GM10266 (cell line): ENCODE data around the gene LSM5.

ENCODE experiments used
- DNase-seq: peaks from one replicate; pipeline ENCODE4 v3.0.0; 2012; ENCODE audit errors: extremely low spot score
- TF ChIP-seq, protein P1 (sequence below): IDR thresholded peaks from 2 replicates; pipeline ENCODE4 v1.5.1; 2012; ENCODE audit warnings: mild to moderate bottlenecking, low read depth; ENCODE audit not compliant: control insufficient read depth, insufficient read depth; ENCODE audit errors: missing control alignments

Gene LSM5

DNA sequence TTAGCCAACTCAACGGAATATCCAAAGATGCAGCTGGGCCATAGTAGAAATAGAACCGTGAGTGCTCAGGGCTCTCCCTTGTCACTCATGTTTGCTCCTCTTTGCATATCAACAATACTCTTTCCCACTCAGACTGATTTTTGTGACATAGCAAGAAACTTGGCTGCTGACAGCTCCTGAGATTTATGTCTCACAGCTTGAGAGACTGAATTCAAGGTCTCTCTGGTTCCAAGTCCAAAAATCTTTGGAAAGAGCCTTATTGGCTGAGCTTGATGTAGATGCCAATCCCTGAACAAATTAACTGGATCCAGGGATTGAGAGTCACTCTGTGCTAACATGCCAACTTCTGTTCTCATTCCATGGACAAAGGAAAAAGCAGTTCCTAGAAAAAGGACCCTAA is 30.4 kb downstream of the LSM5 start:
- DNase-seq, result no peak
- TF ChIP-seq, protein P1, sequence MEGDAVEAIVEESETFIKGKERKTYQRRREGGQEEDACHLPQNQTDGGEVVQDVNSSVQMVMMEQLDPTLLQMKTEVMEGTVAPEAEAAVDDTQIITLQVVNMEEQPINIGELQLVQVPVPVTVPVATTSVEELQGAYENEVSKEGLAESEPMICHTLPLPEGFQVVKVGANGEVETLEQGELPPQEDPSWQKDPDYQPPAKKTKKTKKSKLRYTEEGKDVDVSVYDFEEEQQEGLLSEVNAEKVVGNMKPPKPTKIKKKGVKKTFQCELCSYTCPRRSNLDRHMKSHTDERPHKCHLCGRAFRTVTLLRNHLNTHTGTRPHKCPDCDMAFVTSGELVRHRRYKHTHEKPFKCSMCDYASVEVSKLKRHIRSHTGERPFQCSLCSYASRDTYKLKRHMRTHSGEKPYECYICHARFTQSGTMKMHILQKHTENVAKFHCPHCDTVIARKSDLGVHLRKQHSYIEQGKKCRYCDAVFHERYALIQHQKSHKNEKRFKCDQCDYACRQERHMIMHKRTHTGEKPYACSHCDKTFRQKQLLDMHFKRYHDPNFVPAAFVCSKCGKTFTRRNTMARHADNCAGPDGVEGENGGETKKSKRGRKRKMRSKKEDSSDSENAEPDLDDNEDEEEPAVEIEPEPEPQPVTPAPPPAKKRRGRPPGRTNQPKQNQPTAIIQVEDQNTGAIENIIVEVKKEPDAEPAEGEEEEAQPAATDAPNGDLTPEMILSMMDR, result no peak

DNA sequence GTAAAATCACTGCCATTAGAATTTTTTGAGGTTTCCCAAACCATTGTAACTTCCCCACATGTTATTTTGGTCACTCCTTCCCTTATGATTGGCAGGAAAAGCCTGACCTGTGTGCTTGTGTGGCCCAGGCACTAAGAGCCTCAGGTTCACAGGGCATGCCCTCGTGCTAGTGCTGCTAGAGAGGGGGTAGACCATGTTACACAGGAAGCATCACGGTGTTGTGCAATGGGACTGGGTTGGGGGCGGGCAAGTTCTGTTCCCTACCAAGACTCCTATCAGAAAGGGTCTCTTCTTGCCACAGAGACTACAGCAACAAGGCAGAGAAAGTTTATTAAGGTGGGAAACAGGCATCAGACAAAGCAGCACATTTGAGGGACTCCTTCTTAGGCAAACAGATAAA is 32.2 kb downstream of the LSM5 start:
- DNase-seq, result no peak
- TF ChIP-seq, protein P1, result no peak

DNA sequence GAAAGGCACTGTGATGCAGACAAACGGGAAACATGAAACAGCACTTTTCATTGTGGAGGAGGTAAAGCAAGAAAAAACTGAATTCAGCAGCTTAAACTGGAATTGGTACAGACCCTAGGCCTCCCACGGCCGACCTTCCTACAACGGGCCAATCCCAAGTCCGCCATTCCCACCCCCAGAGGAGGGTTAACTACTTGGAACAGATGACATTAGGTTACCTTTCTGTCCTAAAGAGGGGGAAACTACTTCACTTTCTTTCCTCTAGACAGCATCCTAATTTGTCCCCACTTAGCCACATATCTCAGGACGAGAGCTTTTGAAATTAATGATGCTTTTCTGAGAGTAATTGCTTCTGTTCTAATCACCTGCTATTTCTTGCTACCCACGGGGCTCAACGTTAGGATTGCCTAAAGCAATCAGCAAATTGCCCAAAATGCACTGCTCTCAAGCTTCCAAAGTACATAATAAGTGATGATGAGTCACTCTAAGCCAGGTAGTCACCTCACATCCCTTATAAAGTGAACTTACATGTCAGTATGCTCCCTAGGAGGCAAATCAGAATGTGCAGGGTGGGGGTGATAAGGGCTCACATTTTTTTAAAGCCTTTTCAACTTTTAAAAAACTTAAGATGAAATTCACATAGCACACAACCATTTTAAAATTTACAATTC is 36.7 kb downstream of the LSM5 start:
- DNase-seq, result no peak
- TF ChIP-seq, protein P1, result no peak

DNA sequence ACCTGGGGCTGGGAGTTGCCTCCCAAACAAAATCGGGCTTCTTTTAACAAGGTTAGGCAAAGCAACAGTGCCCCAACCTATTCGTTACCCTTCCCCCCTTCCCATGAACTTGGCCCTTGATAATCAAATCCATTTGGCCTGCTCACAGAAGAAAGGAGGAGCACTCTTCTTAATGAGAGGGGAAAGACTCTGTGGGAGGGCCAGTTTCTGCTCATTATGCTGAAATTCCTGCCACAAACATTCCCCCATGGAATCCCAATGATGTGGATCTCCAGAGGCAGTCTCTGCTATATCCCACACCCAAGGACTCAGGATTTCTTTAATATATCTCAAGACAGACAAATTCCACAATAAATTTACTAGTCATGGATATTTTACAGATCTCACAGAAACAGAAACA is 43.0 kb downstream of the LSM5 start:
- TF ChIP-seq, protein P1, result no peak

DNA sequence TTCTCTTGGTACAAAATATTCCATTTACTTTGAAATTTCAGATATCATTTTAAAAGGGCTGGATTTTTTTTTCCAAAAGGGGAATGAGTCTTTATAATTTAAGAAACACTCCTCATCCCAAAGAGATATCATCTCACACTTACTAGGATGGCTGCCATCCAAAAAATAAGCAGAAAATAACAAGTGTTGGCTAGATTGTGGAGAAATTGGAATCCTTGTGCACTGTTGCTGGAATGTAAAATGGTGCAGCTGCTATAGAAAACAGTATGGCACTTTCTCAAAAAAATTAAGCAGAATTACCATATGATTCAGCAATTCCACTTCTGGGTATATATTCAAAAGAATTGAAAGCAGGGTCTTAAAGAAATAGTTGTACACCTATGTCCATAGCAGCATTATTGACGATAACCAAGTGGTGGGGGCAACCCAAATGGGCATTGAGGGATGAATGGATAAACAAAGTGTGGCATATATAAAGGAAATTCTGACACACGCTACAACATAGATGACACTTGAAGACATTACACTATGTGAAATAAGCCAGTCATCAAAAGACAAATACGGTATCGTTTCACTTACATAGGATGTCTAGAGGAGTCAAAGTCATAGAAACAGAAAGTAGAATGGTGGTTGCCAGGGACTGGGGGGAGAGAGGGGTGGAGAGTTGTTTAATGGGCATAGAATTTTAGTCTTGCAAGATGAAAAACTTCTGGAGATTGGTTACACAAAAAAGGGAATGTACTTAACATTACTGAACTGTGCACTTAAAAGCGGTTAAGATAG is 53.8 kb downstream of the LSM5 start:
- no peak for DNase-seq
- TF ChIP-seq, protein P1, result no peak

More for the DNA sequence above, 43.0 kb downstream of the LSM5 start:
- no peak for DNase-seq
